Right ventricle myocardium superior (tissue), 1 donor: ENCODE measurements around the gene PACS1. TPM values are rescaled to one million over a fixed set of nuclear protein-coding genes. Genes with fewer than 3 reads are reported as not detected.
A peak's percentile ranks its signal among the peaks of the same experiment; 100 is the strongest.

ENCODE experiments used
- ATAC-seq: fragments of 200-7000 bp; cut with Tn5 transposase; one replicate; pipeline ENCODE4 v1.9.1; 2020; ENCODE audit warnings: mild to moderate bottlenecking; ENCODE audit not compliant: poor library complexity
- DNase-seq: peaks from one replicate; pipeline ENCODE4 v3.0.0-alpha.2; 2020
- intact Hi-C: fragments of 100-400 bp; cut with DNase I; formaldehyde crosslinking; loops from one replicate; pipeline ENCODE4 v1.11.2; 2022
- total RNA-seq: library from RNA; stranded (reverse); fragmentation: NEBNext Ultra II Directional; extraction: Animal tissue kit (Norgen Biotek cat#: 25700); gene quantifications from one replicate; pipeline ENCODE4 v1.2.1, GENCODE V29; 2021
- donor health status: DM: no; HTN: yes; CAD: no; lungs with severe emphysema.

PACS1 gene
- total RNA-seq, 1 donor from 2014 or later, result 46.5 TPM

- DNase-seq, result no peak
- no peak for ATAC-seq
- intact Hi-C loops, result loop anchor here (2.0 kb wide), 1 partner anchor 61 kb away; no protein-coding TSS in a partner anchor
Observed at GRCh38 chr11:66283461-66284105, 213.5 kb downstream of the PACS1 start.

DNA sequence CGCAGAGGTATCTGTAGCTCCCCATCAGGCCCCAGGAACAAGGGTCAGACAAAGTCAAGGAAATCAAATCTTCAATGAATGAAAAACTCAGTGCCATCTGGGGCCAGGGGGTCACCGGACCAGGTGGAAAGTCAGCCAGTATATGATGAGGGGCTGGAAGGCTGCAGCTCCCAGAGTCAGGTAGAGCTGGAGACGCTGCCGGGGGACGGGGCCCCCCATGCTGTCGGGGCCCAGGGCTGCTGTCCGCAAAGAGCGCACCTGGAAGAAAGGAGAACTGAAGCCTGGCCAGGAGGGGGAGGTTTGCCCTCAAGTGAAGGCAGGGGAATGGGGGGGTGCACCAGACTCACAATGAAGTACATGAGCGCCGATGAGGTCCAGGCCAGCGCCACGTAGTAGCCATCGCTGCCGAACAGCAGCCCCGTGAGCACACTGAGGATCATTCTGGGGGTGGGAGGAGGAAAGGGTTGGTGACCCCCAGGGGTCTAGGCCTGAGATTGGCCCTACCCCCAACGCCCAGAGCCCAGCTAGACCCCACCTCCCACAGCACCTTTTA is 214.5 kb downstream of the PACS1 start:
- intact Hi-C loops, result no loop called here
- no peak for ATAC-seq
- no peak for DNase-seq

DNA sequence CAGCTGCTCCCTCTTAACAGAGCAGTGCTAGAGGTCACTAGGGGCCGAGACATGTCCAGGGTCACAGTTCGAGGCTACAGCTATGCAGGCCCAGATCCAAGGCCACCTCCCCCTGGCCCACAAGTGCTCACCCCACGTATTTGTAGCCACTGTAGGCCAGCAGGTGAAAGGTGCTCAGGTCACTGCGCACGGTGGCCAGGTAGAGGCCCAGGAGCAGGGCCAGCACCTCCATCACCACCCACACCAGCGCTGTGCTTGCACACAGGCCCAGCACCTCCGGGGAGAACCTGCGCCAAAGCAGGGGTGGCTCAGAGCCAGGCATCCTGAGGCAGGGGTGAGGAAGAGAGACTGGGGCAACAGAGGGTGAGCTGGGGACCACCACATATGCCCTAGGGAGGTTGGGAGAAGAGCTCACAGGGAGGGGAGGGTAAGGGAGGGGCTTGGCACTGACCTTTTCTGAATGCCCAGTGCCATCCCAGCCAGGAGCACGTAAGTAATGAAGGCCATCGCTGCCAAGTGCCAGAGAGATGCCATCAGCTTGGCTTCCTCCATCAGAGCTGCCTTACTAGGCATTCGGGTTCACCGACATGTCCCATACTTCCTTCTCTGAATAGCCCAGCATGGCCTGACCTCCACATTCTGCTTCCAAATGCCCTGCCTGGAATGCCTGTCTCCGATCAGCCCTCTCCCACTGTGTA is 215.3 kb downstream of the PACS1 start:
- intact Hi-C loops, result no loop called here
- no peak for ATAC-seq
- DNase-seq, result no peak

- intact Hi-C loops, result no loop called here
- ATAC-seq, result no peak
- DNase-seq, result no peak
Observed at GRCh38 chr11:66286699-66287098, 216.6 kb downstream of the PACS1 start.

- ATAC-seq (no peak), DNase-seq (no peak)
- intact Hi-C loops, result no loop called here
Observed at GRCh38 chr11:66287211-66287888, 217.3 kb downstream of the PACS1 start.

DNA sequence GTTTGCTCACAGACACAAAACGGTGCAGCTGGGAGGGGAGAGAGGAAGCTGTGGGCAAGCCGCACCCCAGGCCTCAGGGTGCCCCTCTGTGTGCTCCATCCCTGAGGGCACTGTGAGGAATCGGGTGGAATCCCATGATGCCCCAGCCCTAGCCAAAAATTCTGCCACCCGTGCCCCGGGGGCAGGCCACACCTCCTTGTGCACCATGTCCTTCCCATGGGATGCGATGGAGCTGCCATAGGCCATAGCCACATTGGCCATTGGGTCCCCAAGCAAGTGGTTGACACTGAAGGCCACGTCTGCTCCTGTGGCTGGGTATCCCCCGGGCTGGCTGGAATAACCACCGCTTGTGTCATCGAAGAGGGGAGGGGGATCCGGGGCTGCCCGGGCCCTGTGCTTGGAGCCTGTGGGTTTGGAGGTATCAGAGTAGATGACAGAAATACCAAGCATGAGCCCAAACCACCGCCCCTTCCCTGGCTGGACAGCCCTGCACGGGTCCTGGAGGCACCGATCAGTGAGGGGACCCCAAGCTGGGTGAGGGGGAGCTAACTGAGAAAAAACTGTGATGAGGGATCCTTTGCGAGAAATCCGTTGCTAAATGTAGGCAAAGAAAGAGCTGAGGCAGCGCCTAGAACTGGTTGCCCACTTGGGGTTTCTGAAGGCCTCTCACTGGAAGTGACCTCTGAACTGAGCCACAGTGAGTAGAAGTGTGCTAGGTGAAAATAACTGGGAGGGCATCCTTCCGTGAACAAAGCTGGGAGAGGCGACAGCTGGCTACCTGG is 218.0 kb downstream of the PACS1 start:
- intact Hi-C loops, result no loop called here
- no peak for ATAC-seq
- no peak for DNase-seq

GRCh38 chr11:66288671-66289547 is 218.8 kb downstream of the PACS1 start, which contains the start of gene YIF1A:
YIF1A (minus strand) TSS chr11:66289143; CDS start chr11:66288985, 158 bp downstream.
- DNase-seq (peak; percentile 99), ATAC-seq (peak; percentile 96)
- intact Hi-C loops, result no loop called here

- DNase-seq (peak; percentile 77), ATAC-seq (peak; percentile 57)
- intact Hi-C loops, result no loop called here
Observed at GRCh38 chr11:66289548-66290329, 219.7 kb downstream of the PACS1 start.

- ATAC-seq, result no peak
- intact Hi-C loops, result no loop called here
Observed at GRCh38 chr11:66290330-66290621, 220.2 kb downstream of the PACS1 start.

GRCh38 chr11:66291303-66291705 is 221.2 kb downstream of the PACS1 start:
- no peak for DNase-seq
- intact Hi-C loops, result no loop called here

More at GRCh38 chr11:66290330-66290621, 220.2 kb downstream of the PACS1 start:
- DNase-seq, result no peak

GRCh38 chr11:66291706-66292542 is 221.9 kb downstream of the PACS1 start, which contains the start of gene TMEM151A:
TMEM151A (plus strand) TSS chr11:66291894; CDS start chr11:66292014, 120 bp downstream.
- intact Hi-C loops, result no loop called here
- DNase-seq, result no peak
- no peak for ATAC-seq

More at GRCh38 chr11:66291303-66291705, 221.2 kb downstream of the PACS1 start:
- ATAC-seq, result no peak

GRCh38 chr11:66292543-66293332 is 222.7 kb downstream of the PACS1 start:
- intact Hi-C loops, result no loop called here
- ATAC-seq (no peak), DNase-seq (no peak)

DNA sequence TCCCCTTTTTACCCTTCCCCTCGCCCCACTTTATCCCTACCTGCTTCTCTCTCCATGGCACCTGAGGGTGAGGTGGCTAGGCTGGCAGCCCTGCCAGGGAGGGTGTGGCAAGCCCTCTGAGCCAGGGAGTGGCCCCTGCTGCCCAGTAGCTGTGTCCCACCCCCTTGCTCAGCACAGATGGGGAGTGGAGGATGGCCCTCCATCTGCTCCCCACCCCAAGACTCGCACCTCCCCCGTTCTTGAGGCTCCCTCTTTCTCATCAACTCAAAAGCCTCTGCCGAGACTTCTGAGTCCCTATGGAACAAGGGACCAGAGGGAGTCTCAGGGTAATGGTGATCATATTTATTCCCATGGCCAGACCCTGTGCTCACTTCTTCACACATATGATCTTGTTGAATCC is 223.3 kb downstream of the PACS1 start:
- ATAC-seq (no peak), DNase-seq (no peak)
- intact Hi-C loops, result no loop called here

GRCh38 chr11:66293777-66294625 is 223.9 kb downstream of the PACS1 start:
- ATAC-seq (no peak), DNase-seq (no peak)
- intact Hi-C loops, result no loop called here
